HG02973 (cell line): Measurements from ENCODE around the gene SLC23A1.
"Not testable (repeated sequence)": the region's sequence is repeated elsewhere in the genome, so short reads cannot be mapped to it uniquely, and the experiment has no call there.

Experiments used
- ATAC-seq: cut with Tn5 transposase; IDR thresholded peaks from one replicate; pipeline ENCODE4 v1.9.1; 2021; ENCODE audit warnings: moderate library complexity; ENCODE audit not compliant: unreplicated experiment

The SLC23A1 gene

GRCh38 chr5:139390639-139391569, 7.8 kb upstream of the SLC23A1 start:
- ATAC-seq = no peak

- peak; percentile 35 for ATAC-seq
Measured at GRCh38 chr5:139389701-139390638, 6.9 kb upstream of the SLC23A1 start, which contains the start of gene MZB1. Gene MZB1, minus strand, starts transcription at chr5:139389913. Its CDS starts 57 bp downstream, at chr5:139389856.

- ATAC-seq = no peak
Measured at GRCh38 chr5:139388198-139388821, 5.2 kb upstream of the SLC23A1 start.

GRCh38 chr5:139387611-139388197, 4.6 kb upstream of the SLC23A1 start:
- no peak for ATAC-seq

GRCh38 chr5:139386956-139387355, 3.9 kb upstream of the SLC23A1 start:
- not testable (repeated sequence) for ATAC-seq

- ATAC-seq = no peak
Measured at GRCh38 chr5:139386050-139386438, 2.9 kb upstream of the SLC23A1 start.

- no peak for ATAC-seq
Measured at GRCh38 chr5:139385061-139386049, 2.3 kb upstream of the SLC23A1 start.

GRCh38 chr5:139384591-139385051, 1.5 kb upstream of the SLC23A1 start:
- no peak for ATAC-seq

- no peak for ATAC-seq
Measured at GRCh38 chr5:139383993-139384590, 995 bp upstream of the SLC23A1 start.

GRCh38 chr5:139382807-139383206, 290 bp downstream of the SLC23A1 start:
- ATAC-seq = no peak

GRCh38 chr5:139381837-139382761, 998 bp downstream of the SLC23A1 start:
- no peak for ATAC-seq

GRCh38 chr5:139379626-139380449, 3.3 kb downstream of the SLC23A1 start:
- no peak for ATAC-seq

GRCh38 chr5:139378941-139379361, 4.1 kb downstream of the SLC23A1 start:
- ATAC-seq = no peak

- ATAC-seq = no peak
Measured at GRCh38 chr5:139378101-139378825, 4.8 kb downstream of the SLC23A1 start.

GRCh38 chr5:139377226-139377625, 5.9 kb downstream of the SLC23A1 start:
- ATAC-seq = no peak

GRCh38 chr5:139376364-139376763, 6.7 kb downstream of the SLC23A1 start:
- ATAC-seq = no peak
